IMR-90 (cell line): ENCODE measurements around the gene SLC9A9. TPM values are rescaled to one million over a fixed set of nuclear protein-coding genes. Genes with fewer than 3 reads are reported as not detected.

Source experiments
- ATAC-seq: fragments of 200-7000 bp; cut with Tn5 transposase; 2 replicates; pipeline ENCODE4 v1.9.1; 2020; ENCODE audit warnings: low read depth, mild to moderate bottlenecking, moderate library complexity
- BruUV-seq: library from RNA; stranded (reverse); fragments of 400-500 nt; replicated peaks from 2 replicates; lab custom pipeline; 2021; lab: Mats Ljungman, UMichigan
- CTCF ChIA-PET: fragments of 300-600 bp; formaldehyde crosslinking; extraction: SDS; loops from one replicate; lab custom pipeline; 2021; ENCODE audit warnings: antibody characterized with exemption; lab: Yijun Ruan, JAX
- POLR2A ChIA-PET: fragments of 300-600 bp; sonication (Branson Sonifier 250); formaldehyde crosslinking; loops from one replicate; lab custom pipeline; 2022; ENCODE audit warnings: antibody characterized with exemption; ENCODE audit not compliant: unreplicated experiment; lab: Charles Lee
- DNase-seq: peaks from one replicate; pipeline ENCODE4 v3.0.0; 2013
- H2AFZ ChIP-seq: replicated peaks from 2 replicates; pipeline ENCODE3; 2013; ENCODE audit warnings: low read length, mild to moderate bottlenecking; ENCODE audit not compliant: poor library complexity
- H2AK5ac ChIP-seq: 2 replicates; pipeline ENCODE4 v1.6.1; 2013; ENCODE audit warnings: low read depth, low read length, inconsistent platforms
- H2AK9ac ChIP-seq: replicated peaks from 2 replicates; pipeline ENCODE3; 2013; ENCODE audit warnings: mild to moderate bottlenecking, low read depth, low read length, moderate library complexity; ENCODE audit not compliant: poor library complexity
- H2BK120ac ChIP-seq: 2 replicates; pipeline ENCODE4 v1.6.1; 2013; ENCODE audit warnings: low read depth, low read length, inconsistent platforms
- H2BK15ac ChIP-seq: 3 replicates; pipeline ENCODE4 v1.6.1; 2013; ENCODE audit warnings: low read depth, low read length, inconsistent platforms
- H2BK20ac ChIP-seq: 2 replicates; pipeline ENCODE4 v1.6.1; 2013; ENCODE audit warnings: low read depth, mild to moderate bottlenecking, inconsistent platforms, low read length, moderate library complexity
- H2BK5ac ChIP-seq: 2 replicates; pipeline ENCODE4 v1.6.1; 2013; ENCODE audit warnings: mild to moderate bottlenecking, low read depth, low read length, inconsistent platforms; ENCODE audit not compliant: poor library complexity, severe bottlenecking
- H3K14ac ChIP-seq: replicated peaks from 2 replicates; pipeline ENCODE4 v1.6.1; 2013; ENCODE audit warnings: low read depth, low read length, inconsistent platforms
- H3K18ac ChIP-seq: 2 replicates; pipeline ENCODE4 v1.6.1; 2013; ENCODE audit warnings: low read depth, low read length, control low read depth
- H3K23ac ChIP-seq: 2 replicates; pipeline ENCODE4 v1.6.1; 2013; ENCODE audit warnings: low read depth, low read length, inconsistent platforms
- H3K27ac ChIP-seq: 2 replicates; pipeline ENCODE4 v1.5.1; 2013; ENCODE audit warnings: mild to moderate bottlenecking, control low read depth, low read length; ENCODE audit not compliant: insufficient read depth
- H3K27me3 ChIP-seq: 2 replicates; pipeline ENCODE4 v1.6.1; 2013; ENCODE audit warnings: low read length; ENCODE audit not compliant: control insufficient read depth, insufficient read depth
- H3K36me3 ChIP-seq: 2 replicates; pipeline ENCODE4 v1.6.1; 2013; ENCODE audit warnings: low read length, mixed read lengths; ENCODE audit not compliant: control insufficient read depth, insufficient read depth
- H3K4ac ChIP-seq: 2 replicates; pipeline ENCODE4 v1.6.1; 2013; ENCODE audit warnings: low read depth, low read length, inconsistent platforms
- H3K4me1 ChIP-seq: 2 replicates; pipeline ENCODE4 v1.6.1; 2013; ENCODE audit warnings: low read length, mixed read lengths; ENCODE audit not compliant: control insufficient read depth, insufficient read depth
- H3K4me2 ChIP-seq: 2 replicates; pipeline ENCODE4 v1.6.1; 2013; ENCODE audit warnings: low read depth, mild to moderate bottlenecking, control low read depth, low read length, moderate library complexity
- H3K4me3 ChIP-seq: 2 replicates; pipeline ENCODE4 v1.5.1; 2013; ENCODE audit warnings: low read depth, mild to moderate bottlenecking, control low read depth, low read length, moderate library complexity; ENCODE audit not compliant: insufficient read depth
- H3K56ac ChIP-seq: 2 replicates; pipeline ENCODE4 v1.6.1; 2013; ENCODE audit warnings: low read length, inconsistent platforms; ENCODE audit not compliant: insufficient read depth; ENCODE audit errors: extremely low read depth
- H3K79me1 ChIP-seq, 2 experiments: 2 replicates each; pipeline ENCODE4 v1.6.1; 2013; ENCODE audit warnings: low read length in 2 of 2, inconsistent platforms in 1 of 2, low read depth in 1 of 2
- H3K9ac ChIP-seq: 2 replicates; pipeline ENCODE4 v1.6.1; 2013; ENCODE audit warnings: low read depth, low read length, control low read depth
- H3K9me1 ChIP-seq: 2 replicates; pipeline ENCODE4 v1.6.1; 2013; ENCODE audit warnings: low read length, inconsistent platforms; ENCODE audit not compliant: insufficient read depth
- H3K9me3 ChIP-seq: 2 replicates; pipeline ENCODE4 v1.6.1; 2013; ENCODE audit warnings: low read length; ENCODE audit not compliant: control insufficient read depth, insufficient read depth
- H4K20me1 ChIP-seq: 2 replicates; pipeline ENCODE4 v1.6.1; 2013; ENCODE audit warnings: low read length, inconsistent platforms; ENCODE audit not compliant: insufficient read depth
- H4K5ac ChIP-seq: 2 replicates; pipeline ENCODE4 v1.6.1; 2013; ENCODE audit warnings: mild to moderate bottlenecking, low read depth, low read length, control low read depth
- H4K8ac ChIP-seq, 2 experiments: 2 replicates each; pipeline ENCODE4 v1.6.1; 2013; ENCODE audit warnings: low read depth in 2 of 2, low read length in 2 of 2, control low read depth in 1 of 2, inconsistent platforms in 1 of 2
- H4K91ac ChIP-seq: 2 replicates; pipeline ENCODE4 v1.6.1; 2013; ENCODE audit warnings: low read depth, low read length, inconsistent platforms; ENCODE audit not compliant: insufficient read depth
- BHLHE40 ChIP-seq: fragments of 150-350 bp; IDR thresholded peaks from 2 replicates; pipeline ENCODE4 v1.6.1; 2016; ENCODE audit warnings: mild to moderate bottlenecking, low read depth, low read length
- CEBPB ChIP-seq: IDR thresholded peaks from 2 replicates; pipeline ENCODE4 v1.6.1; 2012; ENCODE audit warnings: low read depth, low read length, improper control_type of control experiment
- CHD1 ChIP-seq: IDR thresholded peaks from 2 replicates; pipeline ENCODE4 v1.6.1; 2012; ENCODE audit warnings: low read depth, low read length, improper control_type of control experiment
- FOS ChIP-seq: fragments of 150-350 bp; IDR thresholded peaks from 2 replicates; pipeline ENCODE4 v1.6.1; 2016; ENCODE audit warnings: low read depth, low read length
- MAFK ChIP-seq: IDR thresholded peaks from 2 replicates; pipeline ENCODE4 v1.6.1; 2012; ENCODE audit warnings: low read depth, low read length, improper control_type of control experiment
- MAZ ChIP-seq: IDR thresholded peaks from 2 replicates; pipeline ENCODE4 v1.6.1; 2012; ENCODE audit warnings: low read depth, mild to moderate bottlenecking, low read length, improper control_type of control experiment, moderate library complexity, borderline replicate concordance
- MXI1 ChIP-seq: IDR thresholded peaks from 2 replicates; pipeline ENCODE4 v1.6.1; 2012; ENCODE audit warnings: low read depth, mild to moderate bottlenecking, low read length, moderate library complexity, borderline replicate concordance
- NFE2L2 ChIP-seq: fragments of 150-350 bp; IDR thresholded peaks from 2 replicates; pipeline ENCODE4 v1.6.1; 2016; ENCODE audit warnings: low read depth, mild to moderate bottlenecking, low read length
- POLR2A ChIP-seq: IDR thresholded peaks from 2 replicates; pipeline ENCODE4 v1.6.1; 2012; ENCODE audit warnings: mild to moderate bottlenecking, low read depth, low read length
- RAD21 ChIP-seq: IDR thresholded peaks from 2 replicates; pipeline ENCODE4 v1.6.1; 2012; ENCODE audit warnings: low read length, improper control_type of control experiment
- RFX5 ChIP-seq: IDR thresholded peaks from 2 replicates; pipeline ENCODE4 v1.8.0; 2012; ENCODE audit warnings: low read depth, mild to moderate bottlenecking, low read length, moderate library complexity
- SMC3 ChIP-seq: fragments of 150-350 bp; IDR thresholded peaks from 2 replicates; pipeline ENCODE4 v1.6.1; 2016; ENCODE audit warnings: low read depth, mild to moderate bottlenecking, antibody characterized with exemption, low read length, moderate library complexity
- WGBS, 2 experiments: methylation state at CpG; one replicate each; pipeline versions ENCODE4 v1.1.5 to v1.1.7; 2013; ENCODE audit warnings: missing lambda C conversion rate in 2 of 2; ENCODE audit not compliant: insufficient read length in 1 of 2; ENCODE audit errors: extremely low coverage in 2 of 2; 5-methylcytosine and 5-hydroxymethylcytosine counted together
- dilution Hi-C: fragments of 300-500 bp; cut with HindIII; formaldehyde crosslinking; loops from one replicate; pipeline ENCODE4 v1.14.3; 2018; ENCODE audit warnings: low sequenced_read_pairs; ENCODE audit not compliant: unreplicated experiment
- in situ Hi-C: fragments of 300-500 bp; cut with MboI; formaldehyde crosslinking; loops from 3 replicates; pipeline ENCODE4 v1.14.3; 2019; ENCODE audit warnings: low sequenced_read_pairs, inconsistent platforms, mixed read lengths
- intact Hi-C: fragments of 100-400 bp; cut with micrococcal nuclease; formaldehyde crosslinking; loops from 2 replicates; pipeline ENCODE4 v1.10.0; 2022
- polyA plus RNA-seq, 3 experiments: library from polyadenylated mRNA; depleted of rRNA; stranded (reverse); fragments of >200 nt; gene quantifications; 2 replicates each; pipeline ENCODE4 v1.2.3, GENCODE V29; 2012; ENCODE audit warnings: low replicate concordance in 1 of 3
- total RNA-seq: library from RNA; depleted of rRNA; stranded (reverse); fragments of >200 nt; gene quantifications from 2 replicates; pipeline ENCODE4 v1.2.3, GENCODE V29; 2012
- TF ChIP-seq, protein P1 (sequence below): conservative IDR thresholded peaks from 2 replicates; pipeline ENCODE4 v1.5.1; 2012; ENCODE audit warnings: mild to moderate bottlenecking, low read depth, low read length, improper control_type of control experiment
- TF ChIP-seq, protein P2 (sequence below): fragments of 150-350 bp; IDR thresholded peaks from 2 replicates; pipeline ENCODE4 v1.6.1; 2016; ENCODE audit warnings: low read depth, mild to moderate bottlenecking, low read length, moderate library complexity, borderline replicate concordance
- TF ChIP-seq, protein P3 (sequence below): fragments of 150-350 bp; IDR thresholded peaks from 2 replicates; pipeline ENCODE4 v1.6.1; 2017; ENCODE audit warnings: mild to moderate bottlenecking, antibody characterized with exemption, low read length, low read depth

The SLC9A9 gene
- total and polyA plus RNA-seq, 2 of the 4 experiments (the other 2 are of a cell fraction): 1.4 to 2.3 TPM

DNA sequence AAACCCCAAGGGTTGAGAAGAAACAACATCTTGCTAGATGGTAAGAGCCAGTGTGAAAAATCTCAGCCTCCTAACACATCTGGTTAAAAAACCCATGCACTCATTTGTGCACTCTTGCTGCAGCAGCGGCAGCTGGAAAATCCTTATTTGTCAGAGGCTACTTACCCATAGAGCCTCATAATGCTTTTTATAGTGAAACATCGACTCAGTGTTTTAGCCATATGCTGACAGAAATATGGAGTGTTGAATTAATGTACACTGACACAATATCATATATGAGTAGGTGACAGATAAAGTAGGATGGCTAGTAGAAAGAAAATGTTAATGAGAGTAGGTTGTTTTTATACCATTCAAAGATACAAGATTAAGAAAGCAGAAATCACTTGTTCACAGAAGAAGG is 13.0 kb downstream of the SLC9A9 start:
- WGBS, 2 experiments: no CpG with 5 or more reads among the region's 2 CpGs
- TF ChIP-seq BHLHE40 (no peak), SMC3 (no peak), MAZ (no peak), CEBPB (no peak), MAFK (no peak), POLR2A (no peak), RFX5 (no peak), CHD1 (no peak), FOS (no peak), NFE2L2 (no peak), MXI1 (no peak), RAD21 (no peak)
- TF ChIP-seq, protein P1, sequence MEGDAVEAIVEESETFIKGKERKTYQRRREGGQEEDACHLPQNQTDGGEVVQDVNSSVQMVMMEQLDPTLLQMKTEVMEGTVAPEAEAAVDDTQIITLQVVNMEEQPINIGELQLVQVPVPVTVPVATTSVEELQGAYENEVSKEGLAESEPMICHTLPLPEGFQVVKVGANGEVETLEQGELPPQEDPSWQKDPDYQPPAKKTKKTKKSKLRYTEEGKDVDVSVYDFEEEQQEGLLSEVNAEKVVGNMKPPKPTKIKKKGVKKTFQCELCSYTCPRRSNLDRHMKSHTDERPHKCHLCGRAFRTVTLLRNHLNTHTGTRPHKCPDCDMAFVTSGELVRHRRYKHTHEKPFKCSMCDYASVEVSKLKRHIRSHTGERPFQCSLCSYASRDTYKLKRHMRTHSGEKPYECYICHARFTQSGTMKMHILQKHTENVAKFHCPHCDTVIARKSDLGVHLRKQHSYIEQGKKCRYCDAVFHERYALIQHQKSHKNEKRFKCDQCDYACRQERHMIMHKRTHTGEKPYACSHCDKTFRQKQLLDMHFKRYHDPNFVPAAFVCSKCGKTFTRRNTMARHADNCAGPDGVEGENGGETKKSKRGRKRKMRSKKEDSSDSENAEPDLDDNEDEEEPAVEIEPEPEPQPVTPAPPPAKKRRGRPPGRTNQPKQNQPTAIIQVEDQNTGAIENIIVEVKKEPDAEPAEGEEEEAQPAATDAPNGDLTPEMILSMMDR: no peak
- TF ChIP-seq, protein P2, sequence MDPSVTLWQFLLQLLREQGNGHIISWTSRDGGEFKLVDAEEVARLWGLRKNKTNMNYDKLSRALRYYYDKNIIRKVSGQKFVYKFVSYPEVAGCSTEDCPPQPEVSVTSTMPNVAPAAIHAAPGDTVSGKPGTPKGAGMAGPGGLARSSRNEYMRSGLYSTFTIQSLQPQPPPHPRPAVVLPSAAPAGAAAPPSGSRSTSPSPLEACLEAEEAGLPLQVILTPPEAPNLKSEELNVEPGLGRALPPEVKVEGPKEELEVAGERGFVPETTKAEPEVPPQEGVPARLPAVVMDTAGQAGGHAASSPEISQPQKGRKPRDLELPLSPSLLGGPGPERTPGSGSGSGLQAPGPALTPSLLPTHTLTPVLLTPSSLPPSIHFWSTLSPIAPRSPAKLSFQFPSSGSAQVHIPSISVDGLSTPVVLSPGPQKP: no peak
- TF ChIP-seq, protein P3, sequence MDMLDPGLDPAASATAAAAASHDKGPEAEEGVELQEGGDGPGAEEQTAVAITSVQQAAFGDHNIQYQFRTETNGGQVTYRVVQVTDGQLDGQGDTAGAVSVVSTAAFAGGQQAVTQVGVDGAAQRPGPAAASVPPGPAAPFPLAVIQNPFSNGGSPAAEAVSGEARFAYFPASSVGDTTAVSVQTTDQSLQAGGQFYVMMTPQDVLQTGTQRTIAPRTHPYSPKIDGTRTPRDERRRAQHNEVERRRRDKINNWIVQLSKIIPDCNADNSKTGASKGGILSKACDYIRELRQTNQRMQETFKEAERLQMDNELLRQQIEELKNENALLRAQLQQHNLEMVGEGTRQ: no peak
- Histone ChIP-seq H2AK5ac (no peak overlapping the region), H4K8ac (no peak overlapping the region), H3K27ac (no peak overlapping the region), H3K4ac (no peak overlapping the region), H2BK20ac (no peak overlapping the region), H2AFZ (no peak overlapping the region), H2BK5ac (no peak overlapping the region), H3K36me3 (no peaks in the 10 kb centered on the region), H3K27me3 (no peaks in the 10 kb centered on the region), H3K9ac (no peak overlapping the region), H3K4me1 (no peaks in the 10 kb centered on the region), H3K4me2 (no peak overlapping the region), H3K4me3 (no peak overlapping the region), H2BK15ac (no peak overlapping the region), H4K91ac (no peak overlapping the region), H3K56ac (no peak overlapping the region), H3K9me1 (no peaks in the 10 kb centered on the region), H2BK120ac (no peak overlapping the region), H3K18ac (no peak overlapping the region), H2AK9ac (no peak overlapping the region), H4K5ac (no peak overlapping the region), H4K20me1 (no peaks in the 10 kb centered on the region), H3K9me3 (no peaks in the 10 kb centered on the region), H3K14ac (no peak overlapping the region), H3K23ac (no peak overlapping the region), H3K79me1 (no peaks in the 10 kb centered on the region)
- ATAC-seq (no peak), DNase-seq (no peak)
- CTCF ChIA-PET: no interaction called here
- BruUV-seq: no TSS peak
- in situ Hi-C loops (no loop called here), intact Hi-C loops (no loop called here), dilution Hi-C loops (no loop called here)
- POLR2A ChIA-PET: no interaction called here
